DOHH2 (cell line): ENCODE results near the gene ANXA1.
A peak's percentile ranks its signal among the peaks of the same experiment; 100 is the strongest.

Source experiments
- H3F3A ChIP-seq: fragments of 200-600 bp; sonication (generic), shearing (Covaris generic); 2 replicates; pipeline ENCODE4 v1.6.0; 2016; ENCODE audit warnings: antibody characterized with exemption, mild to moderate bottlenecking; ENCODE audit not compliant: control insufficient read depth, insufficient read depth
- H3K27ac ChIP-seq: fragments of 200-600 bp; sonication (generic); 2 replicates; pipeline ENCODE4 v1.5.1; 2014; ENCODE audit warnings: low read depth, mild to moderate bottlenecking, low read length, moderate library complexity
- H3K27me3 ChIP-seq: fragments of 200-600 bp; sonication (generic); 2 replicates; pipeline ENCODE4 v1.6.1; 2014; ENCODE audit warnings: mild to moderate bottlenecking, low read length, mixed read lengths; ENCODE audit not compliant: control insufficient read depth
- H3K36me3 ChIP-seq: fragments of 200-600 bp; sonication (generic); 2 replicates; pipeline ENCODE4 v1.6.1; 2014; ENCODE audit warnings: mild to moderate bottlenecking, low read length, moderate library complexity, mixed read lengths; ENCODE audit not compliant: control insufficient read depth
- H3K4me1 ChIP-seq: fragments of 200-600 bp; sonication (generic); 2 replicates; pipeline ENCODE4 v1.6.1; 2014; ENCODE audit warnings: mild to moderate bottlenecking, low read length, mixed read lengths; ENCODE audit not compliant: control insufficient read depth
- H3K4me2 ChIP-seq: fragments of 200-600 bp; sonication (generic); 2 replicates; pipeline ENCODE4 v1.6.0; 2014; ENCODE audit warnings: mild to moderate bottlenecking, low read length, moderate library complexity
- H3K4me3 ChIP-seq: fragments of 200-600 bp; sonication (generic); 2 replicates; pipeline ENCODE4 v1.5.1; 2014; ENCODE audit warnings: mild to moderate bottlenecking, low read length, mixed read lengths
- H3K79me2 ChIP-seq: fragments of 200-600 bp; sonication (generic); 2 replicates; pipeline ENCODE4 v1.6.1; 2014; ENCODE audit warnings: mild to moderate bottlenecking, low read length, mixed read lengths; ENCODE audit not compliant: control insufficient read depth
- H3K9me2 ChIP-seq: fragments of 200-600 bp; sonication (generic); replicated peaks from 2 replicates; pipeline ENCODE4 v1.6.1; 2014; ENCODE audit warnings: mild to moderate bottlenecking, low read length, mixed read lengths; ENCODE audit not compliant: control insufficient read depth
- H3K9me3 ChIP-seq: fragments of 200-600 bp; sonication (generic); 2 replicates; pipeline ENCODE4 v1.6.1; 2014; ENCODE audit warnings: antibody characterized with exemption, low read length, mixed read lengths; ENCODE audit not compliant: control insufficient read depth, insufficient read depth
- H4K20me1 ChIP-seq: fragments of 200-600 bp; sonication (generic); 2 replicates; pipeline ENCODE4 v1.6.0; 2014; ENCODE audit warnings: low read depth, mild to moderate bottlenecking, antibody characterized with exemption, low read length, moderate library complexity; ENCODE audit not compliant: control insufficient read depth, insufficient read depth
- CTCF ChIP-seq: fragments of 200-600 bp; sonication (generic); IDR thresholded peaks from one replicate; pipeline ENCODE4 v1.5.1; 2014; ENCODE audit warnings: antibody characterized with exemption, mild to moderate bottlenecking, low read depth, low read length; ENCODE audit not compliant: poor library complexity, severe bottlenecking
- EZH2phosphoT487 ChIP-seq: fragments of 200-600 bp; sonication (generic); IDR thresholded peaks from 2 replicates; pipeline ENCODE4 v1.6.1; 2017; ENCODE audit warnings: borderline replicate concordance, mild to moderate bottlenecking, antibody characterized with exemption, low read length, moderate library complexity, mixed read lengths

Gene ANXA1

GRCh38 chr9:73131461-73131860 lies 20.2 kb upstream of the ANXA1 start:
- H3K9me3 ChIP-seq: no peaks in the 10 kb centered on the region
- H3F3A ChIP-seq: no peaks in the 10 kb centered on the region
- peaks cover 21% of the 10 kb centered on the region for H3K4me1 ChIP-seq
- H3K36me3 ChIP-seq: no peaks in the 10 kb centered on the region
- H3K79me2 ChIP-seq: no peaks in the 10 kb centered on the region
- no peaks in the 10 kb centered on the region for H4K20me1 ChIP-seq
- peak overlapping the region; percentile 44; the same call in 1 of the 2 replicates for H3K4me2 ChIP-seq
- H3K4me3 ChIP-seq: peak overlapping the region; percentile 28; the same call in 1 of the 2 replicates
- no peaks in the 10 kb centered on the region; the same call in 1 of the 2 replicates for H3K27me3 ChIP-seq
- H3K27ac ChIP-seq: no peak overlapping the region
- H3K9me2 ChIP-seq: no peaks in the 10 kb centered on the region
- TF ChIP-seq CTCF (no peak), EZH2phosphoT487 (no peak)

GRCh38 chr9:73132034-73132776 lies 19.5 kb upstream of the ANXA1 start:
- Histone ChIP-seq H3K4me1 (peaks cover 21% of the 10 kb centered on the region), H3K4me3 (peak overlapping the region; percentile 28), H3K9me2 (no peaks in the 10 kb centered on the region), H3F3A (no peaks in the 10 kb centered on the region), H4K20me1 (no peaks in the 10 kb centered on the region), H3K27me3 (peaks cover 4% of the 10 kb centered on the region), H3K27ac (0 out of 2 replicates have a peak overlapping the region, but pooled peaks have one; percentile 1), H3K36me3 (no peaks in the 10 kb centered on the region), H3K9me3 (no peaks in the 10 kb centered on the region), H3K4me2 (peak overlapping the region; percentile 44), H3K79me2 (no peaks in the 10 kb centered on the region)
- TF ChIP-seq EZH2phosphoT487 (no peak), CTCF (no peak)

GRCh38 chr9:73133022-73133651 lies 18.5 kb upstream of the ANXA1 start:
- Histone ChIP-seq H3K36me3 (no peaks in the 10 kb centered on the region), H3F3A (no peaks in the 10 kb centered on the region), H3K27me3 (peaks cover 4% of the 10 kb centered on the region), H3K9me2 (no peaks in the 10 kb centered on the region), H3K4me2 (no peak overlapping the region), H3K9me3 (no peaks in the 10 kb centered on the region), H3K79me2 (no peaks in the 10 kb centered on the region), H4K20me1 (no peaks in the 10 kb centered on the region), H3K4me3 (no peak overlapping the region), H3K4me1 (peaks cover 21% of the 10 kb centered on the region), H3K27ac (no peak overlapping the region)
- TF ChIP-seq CTCF (no peak), EZH2phosphoT487 (no peak)
